ENCODE data around the gene CAVIN4.

- TF ChIP-seq REST (tag by site-specific recombination; IDR thresholded peaks at IDR 0.05) (no peak), CTCF (tag by site-specific recombination; IDR thresholded peaks at IDR 0.05) (no peak), IKZF3 (tag by site-specific recombination; IDR thresholded peaks at IDR 0.05) (no peak)
These were observed 27.5 kb downstream of the CAVIN4 start for GRCh38 chr9:100605405-100605804.
